ENCODE results near the gene KRTAP20-1. TPM values are rescaled to one million over a fixed set of nuclear protein-coding genes. Genes with fewer than 3 reads are reported as not detected.

Gene KRTAP20-1
- polyA plus RNA-seq, 2 of the 4 experiments (the other 2 are of a cell fraction), result not detected

DNA sequence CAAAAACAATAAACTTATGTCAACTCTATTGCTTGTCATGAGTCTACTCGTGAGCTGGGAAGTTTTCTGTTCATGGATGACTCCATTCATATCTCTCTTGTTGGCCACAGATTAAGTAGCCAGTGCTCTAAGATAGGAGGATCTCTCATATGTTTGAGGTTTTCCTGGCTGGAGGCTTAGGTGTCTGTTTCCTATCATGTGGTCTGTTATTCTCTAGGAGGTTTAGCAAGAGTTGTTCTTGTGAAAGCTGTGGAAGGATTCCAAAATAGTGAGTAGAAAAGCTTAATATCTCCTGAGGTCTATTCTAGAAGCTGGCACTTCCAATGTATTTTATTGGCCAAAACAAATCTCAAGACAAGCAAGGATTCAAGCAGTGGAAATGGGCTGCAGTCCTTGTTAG, 13.0 kb downstream of the KRTAP20-1 start (continued):
- TF ChIP-seq PHF8 (IDR thresholded peaks at IDR 0.05; ENCODE audit: borderline replicate concordance, low read depth) (no peak), CEBPB (IDR thresholded peaks at IDR 0.05) (no peak), USF2 (IDR thresholded peaks at IDR 0.05) (no peak)
- TF ChIP-seq, protein P1, sequence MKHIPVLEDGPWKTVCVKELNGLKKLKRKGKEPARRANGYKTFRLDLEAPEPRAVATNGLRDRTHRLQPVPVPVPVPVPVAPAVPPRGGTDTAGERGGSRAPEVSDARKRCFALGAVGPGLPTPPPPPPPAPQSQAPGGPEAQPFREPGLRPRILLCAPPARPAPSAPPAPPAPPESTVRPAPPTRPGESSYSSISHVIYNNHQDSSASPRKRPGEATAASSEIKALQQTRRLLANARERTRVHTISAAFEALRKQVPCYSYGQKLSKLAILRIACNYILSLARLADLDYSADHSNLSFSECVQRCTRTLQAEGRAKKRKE (CRISPR knock-in tag; IDR thresholded peaks at IDR 0.05; ENCODE audit: low read depth), result no peak

- ChIA-PET POLR2A (no interaction called here), CTCF (no interaction called here)
- Histone ChIP-seq H3K4me2 (no peak within 1 kb of the TSS), H3K4me3 (no peak within 1 kb of the TSS), H3K27ac (no peak within 1 kb of the TSS), H3K4me1 (no peaks in the 10 kb centered on the region), H3K9me3 (no peaks in the 10 kb centered on the region)
- no peak for TF ChIP-seq KDM5A (IDR thresholded peaks at IDR 0.05)
- no peak for TF ChIP-seq BHLHE40 (IDR thresholded peaks at IDR 0.05; ENCODE audit: low read depth, low read length)
- TF ChIP-seq PHF8 (IDR thresholded peaks at IDR 0.05; ENCODE audit: borderline replicate concordance, low read depth), result no peak
- TF ChIP-seq EHMT2 (IDR thresholded peaks at IDR 0.05; ENCODE audit: low read depth), result no peak
- no peak for TF ChIP-seq SMC3 (IDR thresholded peaks at IDR 0.05)
- no peak for ATAC-seq
- FAIRE-seq, result no peak
- DNase-seq (ENCODE audit: low read depth in 1 of 2, low spot score in 1 of 2), result no peak
- no CpG with 5 or more reads among the region's 1 CpG for WGBS (ENCODE audit: missing lambda C conversion rate)
These were observed 18.7 kb downstream of the KRTAP20-1 start, which contains the start of gene KRTAP20-2 for GRCh38 chr21:30634906-30635305. KRTAP20-2 (plus strand) TSS chr21:30635206; CDS start chr21:30635264, 58 bp downstream.

DNA sequence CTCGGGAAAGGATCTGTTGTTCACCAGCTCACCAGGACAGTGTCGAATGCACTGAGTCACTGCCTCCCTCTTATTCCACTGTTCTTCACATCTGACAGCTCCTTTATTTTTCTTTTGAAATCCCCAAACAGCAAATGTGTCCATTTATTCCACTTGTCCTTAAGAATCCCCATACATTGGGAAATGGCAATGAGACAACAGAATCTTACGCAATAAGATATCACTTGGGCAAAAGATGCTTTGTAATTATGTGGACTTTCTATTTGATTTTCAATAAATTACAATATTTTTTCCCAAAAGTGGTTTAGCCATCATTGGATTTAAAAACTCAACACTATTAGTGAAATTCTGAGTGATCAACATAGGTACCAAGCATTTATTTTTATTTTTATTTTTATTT, 22.5 kb downstream of the KRTAP20-1 start:
- POLR2A ChIA-PET, result no interaction called here
- ATAC-seq, result no peak
- TF ChIP-seq, protein P2, sequence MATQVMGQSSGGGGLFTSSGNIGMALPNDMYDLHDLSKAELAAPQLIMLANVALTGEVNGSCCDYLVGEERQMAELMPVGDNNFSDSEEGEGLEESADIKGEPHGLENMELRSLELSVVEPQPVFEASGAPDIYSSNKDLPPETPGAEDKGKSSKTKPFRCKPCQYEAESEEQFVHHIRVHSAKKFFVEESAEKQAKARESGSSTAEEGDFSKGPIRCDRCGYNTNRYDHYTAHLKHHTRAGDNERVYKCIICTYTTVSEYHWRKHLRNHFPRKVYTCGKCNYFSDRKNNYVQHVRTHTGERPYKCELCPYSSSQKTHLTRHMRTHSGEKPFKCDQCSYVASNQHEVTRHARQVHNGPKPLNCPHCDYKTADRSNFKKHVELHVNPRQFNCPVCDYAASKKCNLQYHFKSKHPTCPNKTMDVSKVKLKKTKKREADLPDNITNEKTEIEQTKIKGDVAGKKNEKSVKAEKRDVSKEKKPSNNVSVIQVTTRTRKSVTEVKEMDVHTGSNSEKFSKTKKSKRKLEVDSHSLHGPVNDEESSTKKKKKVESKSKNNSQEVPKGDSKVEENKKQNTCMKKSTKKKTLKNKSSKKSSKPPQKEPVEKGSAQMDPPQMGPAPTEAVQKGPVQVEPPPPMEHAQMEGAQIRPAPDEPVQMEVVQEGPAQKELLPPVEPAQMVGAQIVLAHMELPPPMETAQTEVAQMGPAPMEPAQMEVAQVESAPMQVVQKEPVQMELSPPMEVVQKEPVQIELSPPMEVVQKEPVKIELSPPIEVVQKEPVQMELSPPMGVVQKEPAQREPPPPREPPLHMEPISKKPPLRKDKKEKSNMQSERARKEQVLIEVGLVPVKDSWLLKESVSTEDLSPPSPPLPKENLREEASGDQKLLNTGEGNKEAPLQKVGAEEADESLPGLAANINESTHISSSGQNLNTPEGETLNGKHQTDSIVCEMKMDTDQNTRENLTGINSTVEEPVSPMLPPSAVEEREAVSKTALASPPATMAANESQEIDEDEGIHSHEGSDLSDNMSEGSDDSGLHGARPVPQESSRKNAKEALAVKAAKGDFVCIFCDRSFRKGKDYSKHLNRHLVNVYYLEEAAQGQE (IDR thresholded peaks at IDR 0.05), result no peak
- TF ChIP-seq PBX3 (IDR thresholded peaks at IDR 0.05) (no peak), POLR2A (IDR thresholded peaks at IDR 0.05; ENCODE audit: low read length) (no peak), CHD4 (IDR thresholded peaks at IDR 0.05; ENCODE audit: borderline replicate concordance) (no peak), RNF2 (IDR thresholded peaks at IDR 0.05; ENCODE audit: borderline replicate concordance, low read depth) (no peak), TFCP2L1 (CRISPR knock-in tag; IDR thresholded peaks at IDR 0.05) (no peak), NPAS2 (CRISPR knock-in tag; IDR thresholded peaks at IDR 0.05; ENCODE audit: borderline replicate concordance) (no peak), USF2 (IDR thresholded peaks at IDR 0.05) (no peak), CEBPB (IDR thresholded peaks at IDR 0.05) (no peak), RARB (CRISPR knock-in tag; IDR thresholded peaks at IDR 0.05) (no peak)

More for the DNA sequence above, 22.5 kb downstream of the KRTAP20-1 start:
- FAIRE-seq (no peak), DNase-seq (ENCODE audit: low read depth in 1 of 2, low spot score in 1 of 2) (no peak)
- Histone ChIP-seq H3K9me3 (no peaks in the 10 kb centered on the region), H3K4me3 (no peak overlapping the region), H3K4me2 (no peak overlapping the region), H3K27ac (no peak overlapping the region), H3K4me1 (no peaks in the 10 kb centered on the region)
- 4% methylated on average over 3 of the region's 3 CpGs for WGBS (ENCODE audit: missing lambda C conversion rate)
- CTCF ChIA-PET, result no interaction called here

All from A549 (cell line).